ENCODE measurements around the gene PRPF18. TPM values are rescaled to one million over a fixed set of nuclear protein-coding genes. Genes with fewer than 3 reads are reported as not detected.

Gene PRPF18
- total RNA-seq, 2 donors from 2014 or later, result 23.8 to 30.3 TPM

GRCh38 chr10:13614530-13615332, 28.0 kb downstream of the PRPF18 start:
- no peak for DNase-seq
- Mint-ChIP-seq H3K27ac (no peak overlapping the region), H3K36me3 (ENCODE audit: low read depth) (peaks cover 21% of the 10 kb centered on the region), H3K27me3 (no peaks in the 10 kb centered on the region), H3K4me3 (no peak overlapping the region), H3K4me1 (peaks cover 5% of the 10 kb centered on the region)
- ATAC-seq, result no peak
- H3K9me3 ChIP-seq (ENCODE audit: control insufficient read depth, low read length, poor library complexity, severe bottlenecking), result no peaks in the 10 kb centered on the region

- DNase-seq (no peak), ATAC-seq (no peak)
- H3K27me3 Mint-ChIP-seq, result no peaks in the 10 kb centered on the region
- no peak overlapping the region for H3K4me3 Mint-ChIP-seq
- peaks cover 15% of the 10 kb centered on the region for H3K36me3 Mint-ChIP-seq (ENCODE audit: low read depth)
- no peaks in the 10 kb centered on the region for H3K9me3 ChIP-seq (ENCODE audit: control insufficient read depth, low read length, poor library complexity, severe bottlenecking)
- H3K27ac Mint-ChIP-seq, result no peak overlapping the region
- peaks cover 5% of the 10 kb centered on the region for H3K4me1 Mint-ChIP-seq
Observed at GRCh38 chr10:13615650-13616300, 29.0 kb downstream of the PRPF18 start.

- peaks cover 5% of the 10 kb centered on the region for H3K4me1 Mint-ChIP-seq
- peaks cover 13% of the 10 kb centered on the region for H3K36me3 Mint-ChIP-seq (ENCODE audit: low read depth)
- DNase-seq (no peak), ATAC-seq (no peak)
- no peak overlapping the region for H3K27ac Mint-ChIP-seq
- no peak overlapping the region for H3K4me3 Mint-ChIP-seq
- H3K27me3 Mint-ChIP-seq, result no peaks in the 10 kb centered on the region
- H3K9me3 ChIP-seq (ENCODE audit: control insufficient read depth, low read length, poor library complexity, severe bottlenecking), result no peaks in the 10 kb centered on the region
Observed at GRCh38 chr10:13617116-13617515, 30.4 kb downstream of the PRPF18 start.

- ATAC-seq, result no peak
- no peak overlapping the region for H3K4me3 Mint-ChIP-seq
Observed at GRCh38 chr10:13621931-13622330, 35.2 kb downstream of the PRPF18 start.

GRCh38 chr10:13624630-13625029, 37.9 kb downstream of the PRPF18 start:
- Mint-ChIP-seq H3K4me1 (peaks cover 7% of the 10 kb centered on the region), H3K36me3 (ENCODE audit: low read depth) (peaks cover 11% of the 10 kb centered on the region), H3K27me3 (no peaks in the 10 kb centered on the region), H3K4me3 (no peak overlapping the region), H3K27ac (peak overlapping the region; percentile 29)
- DNase-seq (no peak), ATAC-seq (no peak)
- no peaks in the 10 kb centered on the region for H3K9me3 ChIP-seq (ENCODE audit: control insufficient read depth, low read length, poor library complexity, severe bottlenecking)

More at GRCh38 chr10:13621931-13622330, 35.2 kb downstream of the PRPF18 start:
- Mint-ChIP-seq H3K36me3 (ENCODE audit: low read depth) (peaks cover 10% of the 10 kb centered on the region), H3K4me1 (peaks cover 4% of the 10 kb centered on the region), H3K27me3 (no peaks in the 10 kb centered on the region), H3K27ac (no peak overlapping the region)
- no peaks in the 10 kb centered on the region for H3K9me3 ChIP-seq (ENCODE audit: control insufficient read depth, low read length, poor library complexity, severe bottlenecking)
- DNase-seq, result no peak

GRCh38 chr10:13627459-13628310, 40.9 kb downstream of the PRPF18 start:
- ATAC-seq (no peak), DNase-seq (no peak)
- Mint-ChIP-seq H3K4me3 (no peak overlapping the region), H3K4me1 (peaks cover 10% of the 10 kb centered on the region), H3K27ac (no peak overlapping the region), H3K27me3 (no peaks in the 10 kb centered on the region), H3K36me3 (ENCODE audit: low read depth) (peaks cover 11% of the 10 kb centered on the region)
- no peaks in the 10 kb centered on the region for H3K9me3 ChIP-seq (ENCODE audit: control insufficient read depth, low read length, poor library complexity, severe bottlenecking)

- ATAC-seq (no peak), DNase-seq (no peak)
- peaks cover 10% of the 10 kb centered on the region for H3K4me1 Mint-ChIP-seq
- H3K36me3 Mint-ChIP-seq (ENCODE audit: low read depth), result peaks cover 13% of the 10 kb centered on the region
- H3K27ac Mint-ChIP-seq, result peak overlapping the region; percentile 51
- no peaks in the 10 kb centered on the region for H3K9me3 ChIP-seq (ENCODE audit: control insufficient read depth, low read length, poor library complexity, severe bottlenecking)
- H3K4me3 Mint-ChIP-seq, result no peak overlapping the region
- H3K27me3 Mint-ChIP-seq, result no peaks in the 10 kb centered on the region
Observed at GRCh38 chr10:13628661-13629060, 41.9 kb downstream of the PRPF18 start.

GRCh38 chr10:13629116-13629515, 42.4 kb downstream of the PRPF18 start:
- Mint-ChIP-seq H3K27me3 (no peaks in the 10 kb centered on the region), H3K4me3 (no peak overlapping the region), H3K4me1 (peaks cover 10% of the 10 kb centered on the region), H3K27ac (peak overlapping the region; percentile 51), H3K36me3 (ENCODE audit: low read depth) (peaks cover 14% of the 10 kb centered on the region)
- no peak for ATAC-seq
- DNase-seq, result no peak
- no peaks in the 10 kb centered on the region for H3K9me3 ChIP-seq (ENCODE audit: control insufficient read depth, low read length, poor library complexity, severe bottlenecking)

GRCh38 chr10:13630231-13630630, 43.5 kb downstream of the PRPF18 start:
- DNase-seq, result no peak
- peaks cover 17% of the 10 kb centered on the region for H3K36me3 Mint-ChIP-seq (ENCODE audit: low read depth)
- H3K9me3 ChIP-seq (ENCODE audit: control insufficient read depth, low read length, poor library complexity, severe bottlenecking), result no peaks in the 10 kb centered on the region
- no peaks in the 10 kb centered on the region for H3K27me3 Mint-ChIP-seq
- H3K4me1 Mint-ChIP-seq, result peaks cover 8% of the 10 kb centered on the region
- no peak overlapping the region for H3K4me3 Mint-ChIP-seq
- no peak overlapping the region for H3K27ac Mint-ChIP-seq
- no peak for ATAC-seq

GRCh38 chr10:13631594-13631993, 44.8 kb downstream of the PRPF18 start:
- no peaks in the 10 kb centered on the region for H3K27me3 Mint-ChIP-seq
- peaks cover 8% of the 10 kb centered on the region for H3K4me1 Mint-ChIP-seq
- H3K4me3 Mint-ChIP-seq, result no peak overlapping the region
- H3K36me3 Mint-ChIP-seq (ENCODE audit: low read depth), result peaks cover 19% of the 10 kb centered on the region
- ATAC-seq (no peak), DNase-seq (no peak)
- H3K27ac Mint-ChIP-seq, result no peak overlapping the region
- H3K9me3 ChIP-seq (ENCODE audit: control insufficient read depth, low read length, poor library complexity, severe bottlenecking), result no peaks in the 10 kb centered on the region

- H3K9me3 ChIP-seq (ENCODE audit: control insufficient read depth, low read length, poor library complexity, severe bottlenecking), result no peaks in the 10 kb centered on the region
Observed at GRCh38 chr10:13632440-13632839, 45.7 kb downstream of the PRPF18 start.

GRCh38 chr10:13632884-13633440, 46.2 kb downstream of the PRPF18 start:
- no peak overlapping the region for H3K4me3 Mint-ChIP-seq
- peaks cover 8% of the 10 kb centered on the region for H3K4me1 Mint-ChIP-seq
- no peak for DNase-seq
- H3K27me3 Mint-ChIP-seq, result no peaks in the 10 kb centered on the region
- no peaks in the 10 kb centered on the region for H3K9me3 ChIP-seq (ENCODE audit: control insufficient read depth, low read length, poor library complexity, severe bottlenecking)
- peaks cover 19% of the 10 kb centered on the region for H3K36me3 Mint-ChIP-seq (ENCODE audit: low read depth)
- no peak for ATAC-seq
- no peak overlapping the region for H3K27ac Mint-ChIP-seq

More at GRCh38 chr10:13632440-13632839, 45.7 kb downstream of the PRPF18 start:
- ATAC-seq (no peak), DNase-seq (no peak)
- Mint-ChIP-seq H3K4me3 (no peak overlapping the region), H3K36me3 (ENCODE audit: low read depth) (peaks cover 19% of the 10 kb centered on the region), H3K27me3 (no peaks in the 10 kb centered on the region), H3K27ac (no peak overlapping the region), H3K4me1 (peaks cover 8% of the 10 kb centered on the region)

GRCh38 chr10:13633689-13634088, 46.9 kb downstream of the PRPF18 start:
- H3K9me3 ChIP-seq (ENCODE audit: control insufficient read depth, low read length, poor library complexity, severe bottlenecking), result no peaks in the 10 kb centered on the region
- Mint-ChIP-seq H3K4me3 (no peak overlapping the region), H3K27ac (no peak overlapping the region), H3K27me3 (no peaks in the 10 kb centered on the region), H3K36me3 (ENCODE audit: low read depth) (peaks cover 19% of the 10 kb centered on the region), H3K4me1 (peaks cover 6% of the 10 kb centered on the region)
- DNase-seq (no peak), ATAC-seq (no peak)
